ENCODE data around the gene RETREG2. TPM values are rescaled to one million over a fixed set of nuclear protein-coding genes. Genes with fewer than 3 reads are reported as not detected.

Gene RETREG2
- total RNA-seq, 1 experiment from 2014 or later = 63.7 TPM

GRCh38 chr2:219174146-219174545 is 3.9 kb upstream of the RETREG2 start:
- no peak overlapping the region for H2AFZ ChIP-seq (ENCODE audit: low read depth, low read length, poor library complexity, severe bottlenecking)
- no peak for TF ChIP-seq EGR1 (IDR thresholded peaks at IDR 0.05; ENCODE audit: low read depth)
- no peak for TF ChIP-seq ELF1 (IDR thresholded peaks at IDR 0.05; ENCODE audit: borderline replicate concordance, low read depth)
- H3K9me2 ChIP-seq (ENCODE audit: insufficient read depth) = no peaks in the 10 kb centered on the region

DNA sequence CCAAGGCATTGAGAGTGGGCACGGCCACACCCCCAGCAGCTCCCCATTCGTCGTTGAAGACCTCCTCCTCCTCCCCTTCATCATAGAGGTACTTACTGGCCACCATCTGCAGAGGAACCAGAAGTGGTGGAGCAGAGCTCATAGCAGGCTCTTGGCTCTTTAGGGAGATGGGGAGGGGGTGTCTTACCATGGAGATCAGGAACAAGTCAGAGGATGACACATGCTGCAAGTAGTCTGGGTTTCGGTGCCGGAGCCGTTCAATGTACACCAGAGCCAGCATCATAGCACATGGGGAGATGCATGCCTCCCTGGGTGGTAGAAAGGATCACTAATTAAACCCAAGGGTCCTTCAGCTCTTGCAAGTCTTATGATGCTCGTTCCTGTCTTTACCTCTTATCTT is 3.3 kb upstream of the RETREG2 start:
- Histone ChIP-seq H3K4me3 (replicated peaks in 1 of 2; ENCODE audit: low read depth in 1 of 2, low read length in 2 of 2) (no peak overlapping the region), H3K9me2 (ENCODE audit: insufficient read depth) (no peaks in the 10 kb centered on the region), H3K27me3 (ENCODE audit: insufficient read depth, low read length) (no peaks in the 10 kb centered on the region), H3K36me3 (ENCODE audit: control insufficient read depth in 1 of 2, insufficient read depth in 2 of 2, low read length in 2 of 2) (peaks cover 4 to 7% of the 10 kb centered on the region in 2 experiments; a peak in 2 of 4 replicates), H3K9ac (ENCODE audit: low read length) (no peak overlapping the region), H3K27ac (ENCODE audit: low read depth, low read length) (no peak overlapping the region), H3K9me3 (ENCODE audit: control insufficient read depth in 1 of 2, insufficient read depth in 1 of 2, low read depth in 1 of 2, low read length in 2 of 2) (no peaks in the 10 kb centered on the region), H2AFZ (ENCODE audit: low read depth, low read length, poor library complexity, severe bottlenecking) (no peak overlapping the region), H3K4me1 (ENCODE audit: control insufficient read depth in 1 of 2, insufficient read depth in 2 of 2, low read length in 2 of 2) (peaks cover 10 to 27% of the 10 kb centered on the region in 2 experiments), H4K20me1 (ENCODE audit: insufficient read depth) (no peaks in the 10 kb centered on the region), H3K79me2 (ENCODE audit: insufficient read depth, low read length) (peaks cover 22% of the 10 kb centered on the region), H3K4me2 (ENCODE audit: low read length) (no peak overlapping the region)
- POLR2A ChIA-PET = no interaction called here
- ATAC-seq (no peak), DNase-seq (ENCODE audit: low read depth, low spot score) (no peak)
- intact Hi-C loops (cut with micrococcal nuclease) = loop anchor here (5.0 to 10.0 kb wide), 2 partner anchors 212 to 360 kb away; partner anchors contain the start of gene DNPEP
- no TSS peak for BruUV-seq (replicated peaks)
- RAD21 ChIA-PET (ENCODE audit: low non-redundant PET in 1 of 2, low total read pairs in 2 of 2, uncharacterized antibody in 2 of 2, unreplicated experiment in 2 of 2) = no interaction called here
- CTCF ChIA-PET = no interaction called here
- TF ChIP-seq EGR1 (IDR thresholded peaks at IDR 0.05; ENCODE audit: low read depth) (no peak), CBX3 (IDR thresholded peaks at IDR 0.05; ENCODE audit: low read depth) (no peak), TCF7L2 (IDR thresholded peaks at IDR 0.05; ENCODE audit: borderline replicate concordance, extremely low read depth, insufficient read depth, insufficient read length) (no peak), CEBPB (IDR thresholded peaks at IDR 0.05; ENCODE audit: low read depth) (no peak), SIN3A (IDR thresholded peaks at IDR 0.05; ENCODE audit: low read depth) (no peak), EZH2 (IDR thresholded peaks at IDR 0.05) (no peak), ELF1 (IDR thresholded peaks at IDR 0.05; ENCODE audit: borderline replicate concordance, low read depth) (no peak), RAD21 (IDR thresholded peaks at IDR 0.05; ENCODE audit: low read depth) (no peak), ZFX (IDR thresholded peaks at IDR 0.05) (no peak), ZNF274 (IDR thresholded peaks at IDR 0.05; ENCODE audit: low read depth, low read length) (no peak), SRF (IDR thresholded peaks at IDR 0.05; ENCODE audit: low read depth) (no peak), YY1 (IDR thresholded peaks at IDR 0.05; ENCODE audit: extremely low read depth, insufficient replicate concordance, low read depth, low read length) (no peak), CTCF (IDR thresholded peaks at IDR 0.05 in 2 of 3, conservative IDR thresholded peaks at IDR 0.05 in 1 of 3; ENCODE audit: borderline replicate concordance in 1 of 3, insufficient read depth in 1 of 3, low read depth in 2 of 3, low read length in 2 of 3) (no peak), POLR2AphosphoS5 (IDR thresholded peaks at IDR 0.05; ENCODE audit: low read depth, low read length) (no peak), POLR2A (IDR thresholded peaks at IDR 0.05; ENCODE audit: borderline replicate concordance, extremely low read depth, insufficient read depth, insufficient read length) (no peak)
- TF ChIP-seq, protein P1, sequence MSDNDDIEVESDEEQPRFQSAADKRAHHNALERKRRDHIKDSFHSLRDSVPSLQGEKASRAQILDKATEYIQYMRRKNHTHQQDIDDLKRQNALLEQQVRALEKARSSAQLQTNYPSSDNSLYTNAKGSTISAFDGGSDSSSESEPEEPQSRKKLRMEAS (IDR thresholded peaks at IDR 0.05) = no peak
- TF ChIP-seq, protein P2, sequence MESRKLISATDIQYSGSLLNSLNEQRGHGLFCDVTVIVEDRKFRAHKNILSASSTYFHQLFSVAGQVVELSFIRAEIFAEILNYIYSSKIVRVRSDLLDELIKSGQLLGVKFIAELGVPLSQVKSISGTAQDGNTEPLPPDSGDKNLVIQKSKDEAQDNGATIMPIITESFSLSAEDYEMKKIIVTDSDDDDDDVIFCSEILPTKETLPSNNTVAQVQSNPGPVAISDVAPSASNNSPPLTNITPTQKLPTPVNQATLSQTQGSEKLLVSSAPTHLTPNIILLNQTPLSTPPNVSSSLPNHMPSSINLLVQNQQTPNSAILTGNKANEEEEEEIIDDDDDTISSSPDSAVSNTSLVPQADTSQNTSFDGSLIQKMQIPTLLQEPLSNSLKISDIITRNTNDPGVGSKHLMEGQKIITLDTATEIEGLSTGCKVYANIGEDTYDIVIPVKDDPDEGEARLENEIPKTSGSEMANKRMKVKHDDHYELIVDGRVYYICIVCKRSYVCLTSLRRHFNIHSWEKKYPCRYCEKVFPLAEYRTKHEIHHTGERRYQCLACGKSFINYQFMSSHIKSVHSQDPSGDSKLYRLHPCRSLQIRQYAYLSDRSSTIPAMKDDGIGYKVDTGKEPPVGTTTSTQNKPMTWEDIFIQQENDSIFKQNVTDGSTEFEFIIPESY (IDR thresholded peaks at IDR 0.05; ENCODE audit: extremely low read depth, insufficient replicate concordance, low read length) = no peak

More at GRCh38 chr2:219174146-219174545, 3.9 kb upstream of the RETREG2 start:
- Histone ChIP-seq H3K4me3 (replicated peaks in 1 of 2; ENCODE audit: low read depth in 1 of 2, low read length in 2 of 2) (no peak overlapping the region), H3K27me3 (ENCODE audit: insufficient read depth, low read length) (no peaks in the 10 kb centered on the region), H3K4me1 (ENCODE audit: control insufficient read depth in 1 of 2, insufficient read depth in 2 of 2, low read length in 2 of 2) (peaks cover 10 to 22% of the 10 kb centered on the region in 2 experiments), H3K27ac (ENCODE audit: low read depth, low read length) (no peak overlapping the region), H3K9ac (ENCODE audit: low read length) (no peak overlapping the region), H3K36me3 (ENCODE audit: control insufficient read depth in 1 of 2, insufficient read depth in 2 of 2, low read length in 2 of 2) (peaks cover 0 to 7% of the 10 kb centered on the region in 2 experiments; a peak in 2 of 4 replicates), H4K20me1 (ENCODE audit: insufficient read depth) (no peaks in the 10 kb centered on the region), H3K4me2 (ENCODE audit: low read length) (no peak overlapping the region), H3K79me2 (ENCODE audit: insufficient read depth, low read length) (peaks cover 16% of the 10 kb centered on the region), H3K9me3 (ENCODE audit: control insufficient read depth in 1 of 2, insufficient read depth in 1 of 2, low read depth in 1 of 2, low read length in 2 of 2) (no peaks in the 10 kb centered on the region)
- intact Hi-C loops (cut with micrococcal nuclease) = loop anchor here (10.0 kb wide), 1 partner anchor 361 kb away; no protein-coding TSS in a partner anchor
- ChIA-PET RAD21 (ENCODE audit: low non-redundant PET in 1 of 2, low total read pairs in 2 of 2, uncharacterized antibody in 2 of 2, unreplicated experiment in 2 of 2) (no interaction called here), POLR2A (no interaction called here), CTCF (no interaction called here)
- DNase-seq (ENCODE audit: low read depth, low spot score) = no peak
- no TSS peak for BruUV-seq (replicated peaks)
- ATAC-seq = no peak

All from HCT116 (cell line).